Stimulated activated CD4-positive, alpha-beta T cell treated with anti-CD3 and anti-CD28 coated beads, TNF-alpha, amount 100 ng/mL, for 24 hours (primary cell): ENCODE results near the gene DTYMK.
A peak's percentile ranks its signal among the peaks of the same experiment; 100 is the strongest.

Experiments used
- DNase-seq, 3 experiments: peaks; one replicate each; pipeline ENCODE4 v3.0.0-alpha.2; 2020; ENCODE audit warnings: low read depth in 3 of 3

DTYMK gene

GRCh38 chr2:241706537-241706936 is 19.9 kb upstream of the DTYMK start:
- DNase-seq: no peak

GRCh38 chr2:241703032-241703604 is 16.5 kb upstream of the DTYMK start:
- no peak for DNase-seq

GRCh38 chr2:241702155-241703031 is 15.8 kb upstream of the DTYMK start:
- peak; percentile 77 to 90 (median 80) for DNase-seq

- peak; percentile 90 to 97 (median 96) for DNase-seq
Measured at GRCh38 chr2:241701399-241702154, 15.0 kb upstream of the DTYMK start, which contains the start of gene ING5. Gene ING5, plus strand, starts transcription at chr2:241702039. Its CDS starts 27 bp downstream, at chr2:241702066.

GRCh38 chr2:241701149-241701398 is 14.5 kb upstream of the DTYMK start:
- no peak for DNase-seq

GRCh38 chr2:241695651-241696050 is 9.0 kb upstream of the DTYMK start:
- no peak for DNase-seq

GRCh38 chr2:241692448-241692847 is 5.8 kb upstream of the DTYMK start:
- DNase-seq: no peak

GRCh38 chr2:241690202-241690717 is 3.6 kb upstream of the DTYMK start:
- no peak for DNase-seq

- DNase-seq: no peak
Measured at GRCh38 chr2:241689306-241689705, 2.7 kb upstream of the DTYMK start.

- no peak for DNase-seq
Measured at GRCh38 chr2:241686324-241686649, 328 bp downstream of the DTYMK start.

GRCh38 chr2:241680827-241681599 is 5.6 kb downstream of the DTYMK start:
- no peak for DNase-seq

GRCh38 chr2:241680044-241680443 is 6.6 kb downstream of the DTYMK start:
- DNase-seq: no peak

- no peak for DNase-seq
Measured at GRCh38 chr2:241678784-241679540, 7.7 kb downstream of the DTYMK start.

GRCh38 chr2:241678307-241678706 is 8.3 kb downstream of the DTYMK start:
- no peak for DNase-seq

GRCh38 chr2:241677392-241677791 is 9.2 kb downstream of the DTYMK start:
- no peak for DNase-seq

GRCh38 chr2:241676665-241677064 is 9.9 kb downstream of the DTYMK start:
- DNase-seq: no peak

GRCh38 chr2:241675885-241676284 is 10.7 kb downstream of the DTYMK start:
- DNase-seq: no peak

- no peak for DNase-seq
Measured at GRCh38 chr2:241673797-241674725, 12.6 kb downstream of the DTYMK start.

- no peak for DNase-seq
Measured at GRCh38 chr2:241673189-241673663, 13.4 kb downstream of the DTYMK start.
